ENCODE results near the gene PRKAG3. TPM values are rescaled to one million over a fixed set of nuclear protein-coding genes. Genes with fewer than 3 reads are reported as not detected.
"Not testable (repeated sequence)": the region's sequence is repeated elsewhere in the genome, so short reads cannot be mapped to it uniquely, and the experiment has no call there.

PRKAG3 gene
- polyA plus RNA-seq, 4 donors: not detected

DNA sequence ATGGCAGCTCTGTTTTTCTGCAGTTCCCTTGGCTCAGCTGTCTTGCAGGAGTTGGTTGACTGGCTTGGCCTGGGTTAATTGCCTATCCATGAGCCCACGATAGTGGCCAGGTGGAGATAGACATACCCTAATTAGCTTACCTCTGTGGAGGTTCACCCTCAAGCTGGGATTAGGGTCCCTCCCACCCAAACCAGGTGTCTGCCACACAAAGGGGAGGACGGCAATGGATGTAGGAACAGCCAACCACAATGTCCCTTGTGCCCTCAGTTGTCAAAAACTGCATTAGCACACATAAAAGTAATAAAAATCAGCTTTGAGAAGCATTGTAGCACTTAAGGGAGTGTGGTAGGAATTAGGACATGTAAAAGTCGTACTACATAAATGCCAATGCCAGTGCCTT lies 45.5 kb downstream of the PRKAG3 start:
- no peak for DNase-seq (ENCODE audit: low read depth in 4 of 4, low spot score in 3 of 4)

GRCh38 chr2:218785103-218785502 lies 46.5 kb downstream of the PRKAG3 start:
- no peak for DNase-seq (ENCODE audit: low read depth in 4 of 4, low spot score in 3 of 4)

DNA sequence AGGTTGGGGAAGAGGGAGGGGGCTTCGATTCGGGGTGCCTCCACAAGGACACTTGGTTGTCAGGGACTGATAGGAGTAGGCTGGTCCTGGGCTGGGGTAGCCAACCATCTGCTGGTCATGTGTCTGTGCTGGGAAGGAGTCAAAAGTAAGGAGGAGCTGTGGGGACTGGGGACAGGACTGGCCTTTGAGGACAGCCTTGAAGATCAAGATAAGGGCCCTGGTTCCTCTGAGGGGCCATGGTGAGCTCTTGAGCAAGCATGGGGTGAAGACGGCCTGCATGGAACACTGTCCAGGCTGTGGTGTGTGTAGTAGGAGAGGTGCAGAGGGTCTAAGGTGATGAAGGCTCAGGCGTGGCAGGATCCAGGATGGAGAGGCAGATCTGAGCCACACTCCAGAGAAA lies 47.9 kb downstream of the PRKAG3 start:
- DNase-seq (ENCODE audit: low read depth in 4 of 4, low spot score in 3 of 4): no peak

- DNase-seq (ENCODE audit: low read depth in 4 of 4, low spot score in 3 of 4): no peak
Observed at GRCh38 chr2:218782528-218782844, 49.1 kb downstream of the PRKAG3 start.

DNA sequence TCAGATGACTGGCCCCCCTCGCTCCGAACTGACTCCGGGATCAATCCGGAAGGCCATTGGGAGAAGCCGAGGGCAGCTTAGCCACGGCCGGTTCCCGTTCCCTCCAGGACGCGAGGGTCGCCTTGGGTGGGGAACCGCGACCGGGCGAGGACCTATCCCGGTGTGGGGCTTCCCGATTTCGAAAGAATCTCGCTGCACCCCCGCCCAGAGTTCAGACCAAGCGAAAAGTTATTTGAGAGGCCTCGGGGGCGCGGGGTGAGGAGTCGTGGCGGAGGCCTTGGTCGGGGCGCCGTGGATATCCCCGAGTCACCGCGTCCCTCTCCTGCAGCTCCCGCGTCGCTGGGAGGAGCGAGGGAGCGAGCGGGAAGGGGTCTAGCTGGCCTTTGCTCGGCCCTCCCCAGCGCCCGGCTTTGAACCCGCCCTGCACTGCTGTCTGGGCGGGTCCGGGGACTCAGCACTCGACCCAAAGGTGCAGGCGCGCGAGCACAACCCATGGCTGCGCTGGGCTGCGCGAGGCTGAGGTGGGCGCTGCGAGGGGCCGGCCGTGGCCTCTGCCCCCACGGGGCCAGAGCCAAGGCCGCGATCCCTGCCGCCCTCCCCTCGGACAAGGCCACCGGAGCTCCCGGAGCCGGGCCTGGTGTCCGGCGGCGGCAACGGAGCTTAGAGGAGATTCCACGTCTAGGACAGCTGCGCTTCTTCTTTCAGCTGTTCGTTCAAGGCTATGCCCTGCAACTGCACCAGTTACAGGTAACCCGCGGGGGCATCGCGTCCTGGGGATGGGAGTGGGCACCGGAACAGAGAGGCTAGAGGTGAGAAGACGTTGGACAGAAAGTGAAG lies 49.7 kb downstream of the PRKAG3 start, which contains the start of gene CYP27A1:
Gene CYP27A1, plus strand, starts transcription at position 457 of the 837 bp plus-strand sequence. Its CDS starts 36 bp downstream, at position 493.
- DNase-seq (ENCODE audit: low read depth in 4 of 4, low spot score in 3 of 4): no peak

DNA sequence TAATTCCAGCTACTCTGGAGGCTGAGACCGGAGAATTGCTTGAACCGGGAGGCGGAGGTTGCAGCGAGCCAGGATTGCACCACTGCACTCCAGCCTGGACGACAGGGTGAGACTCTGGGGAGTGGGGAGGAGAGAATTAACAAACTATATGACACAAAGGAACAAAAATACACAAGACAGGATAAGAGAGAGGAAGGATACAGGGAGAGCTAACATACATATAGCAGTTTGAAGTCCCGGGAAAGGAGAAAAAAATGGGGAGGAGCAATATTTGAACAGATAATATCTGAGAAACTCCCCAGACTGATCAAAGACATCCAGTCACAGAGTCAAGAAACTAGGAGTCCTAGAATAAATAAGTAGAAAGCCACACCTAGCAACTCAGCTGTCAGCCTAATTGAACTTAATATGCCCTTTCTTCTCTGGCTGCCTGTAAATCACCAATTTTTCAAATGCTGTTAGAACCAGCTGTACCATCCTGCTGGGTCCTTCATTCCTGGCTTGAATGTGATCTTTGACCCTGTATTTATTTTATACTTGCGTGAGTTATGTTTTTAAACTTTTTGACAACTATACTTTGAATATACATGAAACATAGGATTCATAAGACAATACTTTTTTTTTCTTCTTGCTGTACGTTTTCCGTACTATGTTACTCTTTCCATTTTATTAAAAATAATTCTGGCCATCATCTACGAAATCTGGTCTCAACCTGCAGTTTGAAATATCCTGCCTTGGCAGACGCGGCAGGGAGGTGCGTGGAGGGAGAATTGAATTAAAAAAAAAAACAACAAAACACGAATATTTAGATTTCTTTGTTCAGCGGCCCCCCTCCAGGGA lies 50.5 kb downstream of the PRKAG3 start:
- no peak for DNase-seq (ENCODE audit: low read depth in 4 of 4, low spot score in 3 of 4)

DNA sequence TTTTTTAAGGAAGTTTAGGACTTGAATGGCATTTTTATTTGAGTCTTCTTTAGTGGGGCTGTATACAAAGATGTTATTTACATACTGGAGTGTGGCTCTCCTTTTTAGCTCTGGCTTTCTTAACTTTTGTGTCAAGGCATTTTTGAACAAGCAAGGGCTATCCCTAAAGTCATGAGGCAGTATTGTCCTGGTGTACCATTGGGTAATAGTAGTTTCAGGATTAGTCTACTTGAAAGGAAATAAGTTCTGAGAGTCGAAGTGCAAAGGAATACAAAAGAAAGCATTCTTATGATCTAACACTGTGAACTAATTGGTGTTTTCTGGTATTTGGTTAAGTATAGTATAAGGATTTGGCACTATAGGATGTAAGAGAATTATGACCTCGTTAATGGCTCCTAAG lies 51.6 kb downstream of the PRKAG3 start:
- DNase-seq (ENCODE audit: low read depth in 4 of 4, low spot score in 3 of 4): no peak

DNA sequence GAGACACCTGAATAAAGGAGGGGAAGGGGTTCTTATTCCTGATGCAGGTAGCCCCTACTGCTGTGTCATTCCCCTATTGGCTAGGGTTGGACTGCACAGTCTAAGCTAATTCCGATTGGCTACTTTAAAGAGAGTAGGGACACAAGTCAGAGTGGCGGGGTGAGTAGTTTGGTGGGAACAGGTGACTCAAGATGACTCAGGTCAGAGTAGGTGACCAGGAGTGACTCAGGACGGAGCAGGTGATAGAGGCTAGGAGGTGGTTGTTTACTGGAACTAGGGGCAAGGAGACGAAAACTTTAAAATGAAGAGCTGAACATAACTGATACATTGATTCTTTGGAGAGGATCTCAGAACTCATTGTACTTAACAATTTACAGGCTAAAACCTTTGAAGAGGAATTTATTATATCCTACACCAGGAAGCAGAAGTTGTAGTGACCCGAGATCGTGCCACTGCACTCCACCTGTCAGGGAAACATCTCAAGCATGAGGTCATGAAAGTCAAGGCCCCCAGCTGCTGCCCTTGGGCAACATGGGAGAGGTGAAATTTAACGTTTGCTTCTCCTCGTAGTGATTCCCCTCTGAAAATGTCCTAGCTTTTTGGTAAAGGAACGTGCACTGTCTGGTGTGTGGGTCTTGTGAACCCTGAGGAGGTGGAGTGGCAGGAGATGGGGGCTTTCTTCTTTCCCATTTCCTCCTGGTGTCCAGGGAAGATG lies 54.2 kb downstream of the PRKAG3 start:
- DNase-seq (ENCODE audit: low read depth in 4 of 4, low spot score in 3 of 4): no peak

DNA sequence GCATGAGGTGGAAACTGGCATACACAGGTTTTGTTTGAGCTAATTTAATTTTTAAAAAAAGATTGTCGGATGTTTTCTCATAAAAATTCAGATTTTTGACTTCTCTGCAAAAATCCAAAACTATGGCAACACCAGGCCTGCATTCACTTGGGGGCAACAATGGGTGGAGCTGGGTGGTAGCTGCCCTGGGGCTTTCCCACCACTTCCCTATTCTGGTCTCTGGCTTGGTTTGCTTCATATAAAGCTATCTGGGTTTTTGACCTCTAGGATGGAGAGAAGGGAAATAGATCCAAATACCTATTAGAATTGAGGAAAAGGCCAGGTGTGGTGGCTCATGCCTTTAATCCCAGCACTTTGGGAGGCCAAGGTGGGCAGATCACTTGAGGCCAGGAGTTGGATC lies 55.1 kb downstream of the PRKAG3 start:
- DNase-seq (ENCODE audit: low read depth in 4 of 4, low spot score in 3 of 4): no peak

DNA sequence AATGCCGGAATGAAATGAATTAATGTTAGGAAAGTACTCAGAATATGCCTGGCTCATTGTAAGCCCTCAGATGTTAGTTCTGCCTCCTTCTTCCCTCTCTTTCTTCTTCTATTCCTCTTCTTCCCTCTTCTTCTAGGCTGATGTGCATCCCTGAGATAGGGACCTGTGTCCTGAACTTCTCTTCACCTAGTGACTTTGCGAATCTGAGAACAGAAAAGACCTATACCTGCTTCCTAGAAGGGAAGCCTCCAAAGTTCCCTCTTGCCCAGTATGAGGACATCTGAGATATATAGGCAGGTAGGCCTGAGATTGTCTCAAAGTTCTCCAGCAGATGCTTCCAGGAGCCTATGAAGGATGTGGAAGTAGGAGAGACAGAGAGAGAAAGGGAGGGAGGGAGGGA lies 57.7 kb downstream of the PRKAG3 start:
- DNase-seq (ENCODE audit: low read depth in 4 of 4, low spot score in 3 of 4): no peak

DNA sequence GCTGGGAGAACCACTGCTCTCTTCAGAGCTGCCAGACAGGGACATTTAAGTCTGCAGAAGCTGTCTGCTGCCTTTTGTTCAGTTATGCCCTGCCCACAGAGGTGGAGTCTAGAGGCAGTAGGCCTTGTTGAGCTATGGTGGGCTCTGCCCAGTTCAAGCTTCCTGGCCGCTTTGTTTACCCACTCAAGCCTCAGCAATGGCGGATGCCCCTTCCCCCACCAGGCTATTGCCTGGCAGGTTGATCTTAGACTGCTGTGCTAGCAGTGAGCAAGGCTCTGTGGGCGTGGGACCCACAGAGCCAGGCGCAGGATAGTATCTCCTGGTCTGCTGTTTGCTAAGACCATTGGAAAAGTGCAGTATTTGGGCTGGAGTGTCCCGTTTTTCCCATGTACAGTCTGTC lies 58.8 kb downstream of the PRKAG3 start:
- not testable (repeated sequence) for DNase-seq (ENCODE audit: low read depth in 4 of 4, low spot score in 3 of 4)

Other genes starting within 250 kb of the PRKAG3 start
- gene PLCD4, start 223.9 kb downstream of the PRKAG3 start, polyA plus RNA-seq (ENCODE audit: insufficient read length in 4 of 4): 10 to 100 TPM in 2 of 4 donors, 1 to 10 TPM in 2; 7.4 to 11.8 (median 8.7) TPM
- 10 to 100 TPM; 15.9 to 23.9 (median 18.6) TPM for gene ZNF142, start 172.2 kb downstream of the PRKAG3 start, polyA plus RNA-seq (ENCODE audit: insufficient read length in 4 of 4)
- gene BCS1L, start 172.1 kb downstream of the PRKAG3 start, polyA plus RNA-seq (ENCODE audit: insufficient read length in 4 of 4): 10 to 100 TPM; 36.4 to 60.4 (median 47.9) TPM
- 10 to 100 TPM; 43.0 to 50.2 (median 44.5) TPM for gene RNF25, start 159.8 kb downstream of the PRKAG3 start, polyA plus RNA-seq (ENCODE audit: insufficient read length in 4 of 4)
- 100 to 1,000 TPM in 1 of 4 donors, 10 to 100 TPM in 3; 61.2 to 119 (median 68.6) TPM for gene STK36, start 159.7 kb downstream of the PRKAG3 start, polyA plus RNA-seq (ENCODE audit: insufficient read length in 4 of 4)
- 10 to 100 TPM; 18.9 to 42.3 (median 34.7) TPM for gene TTLL4, start 121.0 kb downstream of the PRKAG3 start, polyA plus RNA-seq (ENCODE audit: insufficient read length in 4 of 4)
- 10 to 100 TPM; 10.6 to 52.6 (median 42.3) TPM for gene CYP27A1, start 49.7 kb downstream of the PRKAG3 start, polyA plus RNA-seq (ENCODE audit: insufficient read length in 4 of 4)
- 1 to 10 TPM in 1 of 4 donors, under 1 TPM in 3; 0.20 to 1.9 (median 0.43) TPM for gene WNT6, start 28.0 kb upstream of the PRKAG3 start, polyA plus RNA-seq (ENCODE audit: insufficient read length in 4 of 4)
- 1 to 10 TPM in 2 of 4 donors, under 1 TPM in 2; 0.08 to 1.5 (median 0.96) TPM for gene WNT10A, start 49.0 kb upstream of the PRKAG3 start, polyA plus RNA-seq (ENCODE audit: insufficient read length in 4 of 4)
- under 1 TPM in 3 of 4 donors, not detected in 1; 0.08 to 0.14 (median 0.14) TPM for gene CDK5R2, start 127.9 kb upstream of the PRKAG3 start, polyA plus RNA-seq (ENCODE audit: insufficient read length in 4 of 4)
- gene FEV, start 153.4 kb upstream of the PRKAG3 start, polyA plus RNA-seq (ENCODE audit: insufficient read length in 4 of 4): under 1 TPM in 3 of 4 donors, not detected in 1; 0.11 to 0.46 (median 0.11) TPM
- not detected for gene CRYBA2, start 161.6 kb upstream of the PRKAG3 start, polyA plus RNA-seq (ENCODE audit: insufficient read length in 4 of 4)
- under 1 TPM; 0.20 to 0.43 (median 0.27) TPM for gene CFAP65, start 209.7 kb upstream of the PRKAG3 start, polyA plus RNA-seq (ENCODE audit: insufficient read length in 4 of 4)
- 1 to 10 TPM in 2 of 4 donors, under 1 TPM in 2; 0.12 to 2.5 (median 1.2) TPM for gene IHH, start 229.1 kb upstream of the PRKAG3 start, polyA plus RNA-seq (ENCODE audit: insufficient read length in 4 of 4)

Measured in left renal pelvis (tissue), 4 donors.